Glutamatergic neuron (in vitro differentiated cells): ENCODE measurements around the gene DYDC1. TPM values are rescaled to one million over a fixed set of nuclear protein-coding genes. Genes with fewer than 3 reads are reported as not detected.
A peak's percentile ranks its signal among the peaks of the same experiment; 100 is the strongest.

ENCODE experiments used
- DNase-seq: peaks from one replicate; pipeline ENCODE4 v3.0.0; 2022
- H3K27ac Mint-ChIP-seq: one replicate; pipeline ENCODE4 v1.8.0; 2020; ENCODE audit warnings: mild to moderate bottlenecking, mixed read lengths, inconsistent platforms; ENCODE audit not compliant: unreplicated experiment
- H3K27me3 Mint-ChIP-seq: one replicate; pipeline ENCODE4 v1.8.0; 2020; ENCODE audit warnings: mild to moderate bottlenecking, moderate library complexity, mixed read lengths, inconsistent platforms; ENCODE audit not compliant: unreplicated experiment
- H3K36me3 Mint-ChIP-seq: one replicate; pipeline ENCODE4 v1.8.0; 2020; ENCODE audit warnings: mild to moderate bottlenecking, mixed read lengths, inconsistent platforms; ENCODE audit not compliant: unreplicated experiment
- H3K4me1 Mint-ChIP-seq: one replicate; pipeline ENCODE4 v1.8.0; 2020; ENCODE audit warnings: mild to moderate bottlenecking, low read depth, mixed read lengths, inconsistent platforms; ENCODE audit not compliant: unreplicated experiment
- H3K4me3 Mint-ChIP-seq: one replicate; pipeline ENCODE4 v1.8.0; 2020; ENCODE audit warnings: mild to moderate bottlenecking, mixed read lengths, inconsistent platforms; ENCODE audit not compliant: unreplicated experiment
- H3K9me3 Mint-ChIP-seq: one replicate; pipeline ENCODE4 v1.8.0; 2020; ENCODE audit warnings: mild to moderate bottlenecking, moderate library complexity, mixed read lengths, inconsistent platforms; ENCODE audit not compliant: unreplicated experiment
- long read RNA-seq: library from polyadenylated mRNA; unstranded; transcript quantifications from one replicate; pipeline ENCODE4 v2.0.0, GENCODE V29; 2020; ENCODE audit not compliant: unreplicated experiment
- total RNA-seq: library from RNA; stranded (reverse); fragmentation: NEBNext Ultra II Directional; extraction: Animal tissue kit (Norgen Biotek cat#: 25700); gene quantifications from one replicate; pipeline ENCODE4 v1.2.1, GENCODE V29; 2021; ENCODE audit not compliant: unreplicated experiment
- TF ChIP-seq, protein P1 (sequence below): fragments of 200-600 bp; sonication (generic); IDR thresholded peaks from one replicate; pipeline ENCODE4 v1.5.0; 2021; ENCODE audit not compliant: partially characterized antibody, unreplicated experiment

Gene DYDC1
- not detected for total RNA-seq
- long read RNA-seq: 0 reads

DNA sequence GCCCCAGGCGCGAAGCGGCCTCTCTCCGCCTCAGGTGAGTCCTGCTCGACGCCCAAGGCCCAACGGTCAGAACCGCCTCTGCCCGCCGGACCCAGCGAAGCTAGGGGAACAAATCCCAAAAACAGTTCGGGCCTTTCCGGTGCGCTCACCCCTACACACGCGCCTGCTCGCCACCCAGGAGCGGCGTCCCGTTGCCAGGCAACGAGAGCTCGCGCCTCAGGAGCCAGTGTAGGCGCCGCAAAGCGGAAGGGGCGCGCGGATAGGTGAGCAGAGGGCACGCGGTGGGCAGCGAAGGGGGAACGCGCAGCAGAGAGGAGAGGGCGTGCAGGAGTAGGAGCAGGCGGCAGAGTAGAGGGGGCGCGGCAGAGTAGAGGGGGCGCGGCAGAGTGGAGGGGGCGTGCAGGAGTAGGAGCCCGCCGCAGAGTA lies at the start of gene DYDC1, which contains the start of gene DYDC2:
DYDC1 (minus strand) TSS at position 193 of the 426 bp plus-strand sequence. CDS start 4,154 bp downstream, outside the sequence.
DYDC2 (plus strand) TSS at position 219 of the 426 bp plus-strand sequence. CDS start 5,663 bp downstream, outside the sequence.
- peaks cover 6% of the 10 kb centered on the region for H3K27me3 Mint-ChIP-seq
- peak within 1 kb of the TSS; percentile 84 for H3K27ac Mint-ChIP-seq
- no peaks in the 10 kb centered on the region for H3K4me1 Mint-ChIP-seq
- TF ChIP-seq, protein P1, sequence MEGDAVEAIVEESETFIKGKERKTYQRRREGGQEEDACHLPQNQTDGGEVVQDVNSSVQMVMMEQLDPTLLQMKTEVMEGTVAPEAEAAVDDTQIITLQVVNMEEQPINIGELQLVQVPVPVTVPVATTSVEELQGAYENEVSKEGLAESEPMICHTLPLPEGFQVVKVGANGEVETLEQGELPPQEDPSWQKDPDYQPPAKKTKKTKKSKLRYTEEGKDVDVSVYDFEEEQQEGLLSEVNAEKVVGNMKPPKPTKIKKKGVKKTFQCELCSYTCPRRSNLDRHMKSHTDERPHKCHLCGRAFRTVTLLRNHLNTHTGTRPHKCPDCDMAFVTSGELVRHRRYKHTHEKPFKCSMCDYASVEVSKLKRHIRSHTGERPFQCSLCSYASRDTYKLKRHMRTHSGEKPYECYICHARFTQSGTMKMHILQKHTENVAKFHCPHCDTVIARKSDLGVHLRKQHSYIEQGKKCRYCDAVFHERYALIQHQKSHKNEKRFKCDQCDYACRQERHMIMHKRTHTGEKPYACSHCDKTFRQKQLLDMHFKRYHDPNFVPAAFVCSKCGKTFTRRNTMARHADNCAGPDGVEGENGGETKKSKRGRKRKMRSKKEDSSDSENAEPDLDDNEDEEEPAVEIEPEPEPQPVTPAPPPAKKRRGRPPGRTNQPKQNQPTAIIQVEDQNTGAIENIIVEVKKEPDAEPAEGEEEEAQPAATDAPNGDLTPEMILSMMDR: no peak
- DNase-seq: peak; percentile 80
- peak within 1 kb of the TSS; percentile 91 for H3K4me3 Mint-ChIP-seq
- peaks cover 2% of the 10 kb centered on the region for H3K9me3 Mint-ChIP-seq
- peaks cover 6% of the 10 kb centered on the region for H3K36me3 Mint-ChIP-seq

DNA sequence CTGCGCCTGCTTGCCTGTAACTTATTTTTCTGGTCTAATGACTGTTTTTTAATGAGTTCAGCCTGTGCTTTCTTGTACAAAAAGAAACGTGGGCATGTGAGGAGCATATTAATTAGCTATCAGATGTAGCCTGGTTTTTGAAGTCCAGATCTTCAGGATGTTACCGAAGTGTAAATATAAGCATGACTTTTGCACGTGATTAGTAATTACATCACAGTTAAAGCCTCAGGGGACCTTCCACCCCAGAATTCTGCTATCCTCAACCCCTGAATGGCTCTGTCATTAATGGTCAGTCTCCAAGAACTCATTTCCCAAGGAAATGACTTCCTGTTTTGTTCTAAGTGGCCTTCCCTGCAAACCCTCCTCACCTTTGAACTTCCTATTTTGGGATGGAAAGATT lies 49.6 kb upstream of the DYDC1 start:
- DNase-seq: no peak
- peak overlapping the region; percentile 13 for H3K4me3 Mint-ChIP-seq
- H3K27ac Mint-ChIP-seq: peak overlapping the region; percentile 25
- TF ChIP-seq, protein P1: no peak
- H3K9me3 Mint-ChIP-seq: peaks cover 8% of the 10 kb centered on the region
- H3K27me3 Mint-ChIP-seq: no peaks in the 10 kb centered on the region
- H3K4me1 Mint-ChIP-seq: peaks cover 27% of the 10 kb centered on the region
- no peaks in the 10 kb centered on the region for H3K36me3 Mint-ChIP-seq

DNA sequence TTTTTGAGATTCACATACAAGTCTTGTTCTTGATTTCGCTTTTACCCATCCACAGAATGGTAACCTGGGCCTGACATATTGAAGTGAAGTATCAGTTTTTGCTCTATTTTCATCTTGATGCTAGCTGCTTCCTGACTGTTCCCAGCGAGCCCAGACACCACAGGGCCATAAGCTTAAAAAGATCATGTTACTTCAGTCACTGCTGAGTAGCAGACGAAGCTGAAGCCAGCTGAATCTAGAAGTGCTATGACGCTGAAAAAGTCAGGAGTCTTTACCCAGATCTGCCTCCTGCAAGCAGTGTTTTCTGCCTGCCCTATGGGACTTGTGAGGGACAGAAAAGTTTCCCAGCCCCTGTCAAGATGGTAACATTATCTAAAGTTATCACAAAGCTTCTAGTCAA lies 49.1 kb upstream of the DYDC1 start:
- H3K9me3 Mint-ChIP-seq: peaks cover 8% of the 10 kb centered on the region
- TF ChIP-seq, protein P1: no peak
- peaks cover 27% of the 10 kb centered on the region for H3K4me1 Mint-ChIP-seq
- H3K27ac Mint-ChIP-seq: peak overlapping the region; percentile 65
- H3K4me3 Mint-ChIP-seq: no peak overlapping the region
- no peak for DNase-seq
- no peaks in the 10 kb centered on the region for H3K36me3 Mint-ChIP-seq
- H3K27me3 Mint-ChIP-seq: peaks cover 1% of the 10 kb centered on the region

DNA sequence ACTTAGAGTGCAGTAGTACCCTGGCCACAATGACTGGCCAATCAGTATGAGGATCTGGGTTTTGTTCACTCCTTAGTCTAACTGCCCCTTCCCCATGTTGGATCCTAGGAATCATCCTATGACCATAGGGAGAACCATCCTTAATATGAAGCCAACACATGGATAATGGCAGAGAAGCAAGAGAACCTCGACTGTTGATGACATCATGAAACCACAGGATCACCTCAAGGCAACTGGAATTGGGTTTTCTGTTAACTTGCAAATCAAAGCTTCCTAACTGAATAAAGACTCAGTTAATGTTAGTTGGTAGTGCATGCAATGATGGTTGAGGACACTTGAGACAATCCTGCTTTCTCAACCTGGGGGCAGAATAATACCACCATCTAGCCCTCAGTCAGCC lies 48.5 kb upstream of the DYDC1 start:
- Mint-ChIP-seq H3K9me3 (peaks cover 8% of the 10 kb centered on the region), H3K4me3 (no peak overlapping the region), H3K36me3 (no peaks in the 10 kb centered on the region), H3K27ac (peak overlapping the region; percentile 65), H3K27me3 (peaks cover 1% of the 10 kb centered on the region), H3K4me1 (peaks cover 24% of the 10 kb centered on the region)
- no peak for DNase-seq
- TF ChIP-seq, protein P1: no peak

DNA sequence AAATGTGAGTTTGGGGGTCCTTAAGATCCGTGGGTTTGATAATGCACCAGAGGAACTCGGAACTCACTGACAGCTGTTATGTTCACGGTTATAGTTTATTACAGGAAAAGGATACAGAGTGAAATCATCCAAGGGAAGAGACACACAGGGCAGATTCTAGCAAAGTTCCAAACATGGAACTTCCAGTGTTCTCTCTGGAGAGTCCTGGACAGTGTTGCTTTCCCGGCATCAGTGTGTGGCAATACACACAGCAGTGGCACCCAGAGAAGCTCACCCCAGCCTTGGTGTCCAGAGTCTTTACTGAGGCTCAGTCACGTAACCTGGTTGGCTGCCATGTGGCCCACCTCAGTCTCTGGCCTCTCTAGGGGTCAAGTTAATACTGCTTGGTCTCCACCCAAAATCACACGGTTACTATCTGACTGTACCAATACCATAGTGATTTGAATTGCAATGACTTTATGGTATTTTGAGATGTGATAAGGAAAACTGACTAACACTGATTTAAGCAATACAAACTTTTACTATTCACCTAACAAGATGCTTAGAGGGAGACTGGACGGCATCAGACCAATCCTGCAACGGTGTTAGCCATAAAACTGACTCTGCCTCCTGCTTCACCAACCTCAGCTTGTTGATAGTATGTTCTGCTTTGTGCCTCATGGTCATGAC lies 43.7 kb upstream of the DYDC1 start:
- DNase-seq: no peak
- H3K4me1 Mint-ChIP-seq: peaks cover 12% of the 10 kb centered on the region
- H3K36me3 Mint-ChIP-seq: no peaks in the 10 kb centered on the region
- peaks cover 3% of the 10 kb centered on the region for H3K9me3 Mint-ChIP-seq
- no peak overlapping the region for H3K27ac Mint-ChIP-seq
- TF ChIP-seq, protein P1: no peak
- no peak overlapping the region for H3K4me3 Mint-ChIP-seq
- H3K27me3 Mint-ChIP-seq: peaks cover 4% of the 10 kb centered on the region
